ENCODE data around the gene FAP. TPM values are rescaled to one million over a fixed set of nuclear protein-coding genes. Genes with fewer than 3 reads are reported as not detected.

The FAP gene
- total RNA-seq, 1 experiment from 2014 or later: not detected

GRCh38 chr2:162232671-162233070 is 10.6 kb downstream of the FAP start:
- ChIA-PET CTCF (interaction anchor here (1.0 kb wide), 1 partner anchor 69 kb away, joined by 3 read pairs; no protein-coding TSS in a partner anchor), POLR2A (no interaction called here)
- peaks cover 12% of the 10 kb centered on the region for H3K4me1 Mint-ChIP-seq
- no peak overlapping the region for H3K4me3 Mint-ChIP-seq
- DNase-seq (ENCODE audit: low spot score): no peak
- H3K27me3 Mint-ChIP-seq (ENCODE audit: low read depth): no peaks in the 10 kb centered on the region
- 0 out of 2 replicates have a peak, but pooled peaks cover 2% of the 10 kb centered on the region for H3K36me3 Mint-ChIP-seq
- TF ChIP-seq TEAD4 (CRISPR knock-in tag; IDR thresholded peaks at IDR 0.05): no peak
- no peak for TF ChIP-seq JUN (CRISPR knock-in tag; IDR thresholded peaks at IDR 0.05)
- TF ChIP-seq, protein P1, sequence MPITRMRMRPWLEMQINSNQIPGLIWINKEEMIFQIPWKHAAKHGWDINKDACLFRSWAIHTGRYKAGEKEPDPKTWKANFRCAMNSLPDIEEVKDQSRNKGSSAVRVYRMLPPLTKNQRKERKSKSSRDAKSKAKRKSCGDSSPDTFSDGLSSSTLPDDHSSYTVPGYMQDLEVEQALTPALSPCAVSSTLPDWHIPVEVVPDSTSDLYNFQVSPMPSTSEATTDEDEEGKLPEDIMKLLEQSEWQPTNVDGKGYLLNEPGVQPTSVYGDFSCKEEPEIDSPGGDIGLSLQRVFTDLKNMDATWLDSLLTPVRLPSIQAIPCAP (CRISPR knock-in tag; IDR thresholded peaks at IDR 0.05): no peak
- no peak for TF ChIP-seq SMAD4 (CRISPR knock-in tag; IDR thresholded peaks at IDR 0.05)
- no peak for TF ChIP-seq MAX (CRISPR knock-in tag; IDR thresholded peaks at IDR 0.05)
- TF ChIP-seq ZNF416 (CRISPR knock-in tag; IDR thresholded peaks at IDR 0.05): no peak
- no peak for TF ChIP-seq ZNF317 (CRISPR knock-in tag; IDR thresholded peaks at IDR 0.05; ENCODE audit: borderline replicate concordance, low read depth)
- TF ChIP-seq SMAD3 (CRISPR knock-in tag; IDR thresholded peaks at IDR 0.05; ENCODE audit: borderline replicate concordance): no peak
- no peak for TF ChIP-seq E2F5 (CRISPR knock-in tag; IDR thresholded peaks at IDR 0.05)
- no peak for ATAC-seq
- no peak overlapping the region for H3K27ac Mint-ChIP-seq
- peaks cover 10% of the 10 kb centered on the region for H3K9me3 Mint-ChIP-seq

DNA sequence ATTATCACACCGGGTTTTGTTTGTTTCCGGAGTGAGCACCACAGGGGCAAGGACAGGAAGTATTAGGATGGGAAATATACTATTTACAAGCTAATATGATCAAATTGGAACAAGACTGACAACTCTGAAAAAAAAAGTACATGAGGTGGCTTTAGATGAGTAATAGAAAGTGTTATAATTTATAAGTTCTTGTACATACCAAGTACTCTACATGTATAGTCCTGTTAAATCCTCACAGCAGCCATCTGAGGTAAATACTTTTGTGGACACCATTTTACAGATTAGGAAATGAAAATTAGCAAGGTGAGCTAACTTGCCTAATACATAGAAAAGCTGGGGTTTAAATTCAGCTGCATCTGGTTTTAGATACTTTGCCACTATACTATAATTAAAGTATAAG is 11.2 kb downstream of the FAP start:
- 0 out of 2 replicates have a peak, but pooled peaks cover 2% of the 10 kb centered on the region for H3K36me3 Mint-ChIP-seq
- no peak for ATAC-seq
- no peaks in the 10 kb centered on the region for H3K27me3 Mint-ChIP-seq (ENCODE audit: low read depth)
- H3K27ac Mint-ChIP-seq: no peak overlapping the region
- H3K4me3 Mint-ChIP-seq: no peak overlapping the region
- ChIA-PET POLR2A (no interaction called here), CTCF (interaction anchor here (1.0 kb wide), 1 partner anchor 69 kb away, joined by 3 read pairs; no protein-coding TSS in a partner anchor)
- no peak for DNase-seq (ENCODE audit: low spot score)
- H3K9me3 Mint-ChIP-seq: peaks cover 10% of the 10 kb centered on the region
- TF ChIP-seq, protein P2, sequence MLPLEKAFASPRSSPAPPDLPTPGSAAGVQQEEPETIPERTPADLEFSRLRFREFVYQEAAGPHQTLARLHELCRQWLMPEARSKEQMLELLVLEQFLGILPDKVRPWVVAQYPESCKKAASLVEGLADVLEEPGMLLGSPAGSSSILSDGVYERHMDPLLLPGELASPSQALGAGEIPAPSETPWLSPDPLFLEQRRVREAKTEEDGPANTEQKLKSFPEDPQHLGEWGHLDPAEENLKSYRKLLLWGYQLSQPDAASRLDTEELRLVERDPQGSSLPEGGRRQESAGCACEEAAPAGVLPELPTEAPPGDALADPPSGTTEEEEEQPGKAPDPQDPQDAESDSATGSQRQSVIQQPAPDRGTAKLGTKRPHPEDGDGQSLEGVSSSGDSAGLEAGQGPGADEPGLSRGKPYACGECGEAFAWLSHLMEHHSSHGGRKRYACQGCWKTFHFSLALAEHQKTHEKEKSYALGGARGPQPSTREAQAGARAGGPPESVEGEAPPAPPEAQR (CRISPR knock-in tag; IDR thresholded peaks at IDR 0.05): no peak
- TF ChIP-seq ZNF425 (CRISPR knock-in tag; conservative IDR thresholded peaks at IDR 0.05): no peak
- peaks cover 12% of the 10 kb centered on the region for H3K4me1 Mint-ChIP-seq

- H3K4me1 Mint-ChIP-seq: peaks cover 12% of the 10 kb centered on the region
- H3K4me3 Mint-ChIP-seq: no peak overlapping the region
- TF ChIP-seq SOX15 (CRISPR knock-in tag; IDR thresholded peaks at IDR 0.05): no peak
- TF ChIP-seq, protein P3, sequence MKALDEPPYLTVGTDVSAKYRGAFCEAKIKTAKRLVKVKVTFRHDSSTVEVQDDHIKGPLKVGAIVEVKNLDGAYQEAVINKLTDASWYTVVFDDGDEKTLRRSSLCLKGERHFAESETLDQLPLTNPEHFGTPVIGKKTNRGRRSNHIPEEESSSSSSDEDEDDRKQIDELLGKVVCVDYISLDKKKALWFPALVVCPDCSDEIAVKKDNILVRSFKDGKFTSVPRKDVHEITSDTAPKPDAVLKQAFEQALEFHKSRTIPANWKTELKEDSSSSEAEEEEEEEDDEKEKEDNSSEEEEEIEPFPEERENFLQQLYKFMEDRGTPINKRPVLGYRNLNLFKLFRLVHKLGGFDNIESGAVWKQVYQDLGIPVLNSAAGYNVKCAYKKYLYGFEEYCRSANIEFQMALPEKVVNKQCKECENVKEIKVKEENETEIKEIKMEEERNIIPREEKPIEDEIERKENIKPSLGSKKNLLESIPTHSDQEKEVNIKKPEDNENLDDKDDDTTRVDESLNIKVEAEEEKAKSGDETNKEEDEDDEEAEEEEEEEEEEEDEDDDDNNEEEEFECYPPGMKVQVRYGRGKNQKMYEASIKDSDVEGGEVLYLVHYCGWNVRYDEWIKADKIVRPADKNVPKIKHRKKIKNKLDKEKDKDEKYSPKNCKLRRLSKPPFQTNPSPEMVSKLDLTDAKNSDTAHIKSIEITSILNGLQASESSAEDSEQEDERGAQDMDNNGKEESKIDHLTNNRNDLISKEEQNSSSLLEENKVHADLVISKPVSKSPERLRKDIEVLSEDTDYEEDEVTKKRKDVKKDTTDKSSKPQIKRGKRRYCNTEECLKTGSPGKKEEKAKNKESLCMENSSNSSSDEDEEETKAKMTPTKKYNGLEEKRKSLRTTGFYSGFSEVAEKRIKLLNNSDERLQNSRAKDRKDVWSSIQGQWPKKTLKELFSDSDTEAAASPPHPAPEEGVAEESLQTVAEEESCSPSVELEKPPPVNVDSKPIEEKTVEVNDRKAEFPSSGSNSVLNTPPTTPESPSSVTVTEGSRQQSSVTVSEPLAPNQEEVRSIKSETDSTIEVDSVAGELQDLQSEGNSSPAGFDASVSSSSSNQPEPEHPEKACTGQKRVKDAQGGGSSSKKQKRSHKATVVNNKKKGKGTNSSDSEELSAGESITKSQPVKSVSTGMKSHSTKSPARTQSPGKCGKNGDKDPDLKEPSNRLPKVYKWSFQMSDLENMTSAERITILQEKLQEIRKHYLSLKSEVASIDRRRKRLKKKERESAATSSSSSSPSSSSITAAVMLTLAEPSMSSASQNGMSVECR (CRISPR knock-in tag; IDR thresholded peaks at IDR 0.05; ENCODE audit: borderline replicate concordance): no peak
- TF ChIP-seq, protein P2 (CRISPR knock-in tag; IDR thresholded peaks at IDR 0.05): no peak
- H3K27me3 Mint-ChIP-seq (ENCODE audit: low read depth): no peaks in the 10 kb centered on the region
- CTCF ChIA-PET: no interaction called here
- peaks cover 3% of the 10 kb centered on the region for H3K9me3 Mint-ChIP-seq
- DNase-seq (ENCODE audit: low spot score): no peak
- H3K36me3 Mint-ChIP-seq: 0 out of 2 replicates have a peak, but pooled peaks cover 2% of the 10 kb centered on the region
- no peak for ATAC-seq
- POLR2A ChIA-PET: no interaction called here
- no peak overlapping the region for H3K27ac Mint-ChIP-seq
Observed at GRCh38 chr2:162230761-162231160, 12.5 kb downstream of the FAP start.

Measured in WTC11 (cell line).